GM12874 (cell line): ENCODE data around the gene WNK4.

Source experiments
- CTCF ChIP-seq: IDR thresholded peaks from 2 replicates; pipeline ENCODE4 v1.5.1; 2011; ENCODE audit warnings: low read depth, mild to moderate bottlenecking, control low read depth, low read length, moderate library complexity; ENCODE audit not compliant: insufficient read depth

WNK4 gene

GRCh38 chr17:42795465-42795864 lies 15.1 kb downstream of the WNK4 start:
- no peak for TF ChIP-seq CTCF

GRCh38 chr17:42796066-42796758 lies 15.8 kb downstream of the WNK4 start:
- no peak for TF ChIP-seq CTCF

- TF ChIP-seq CTCF, result no peak
These were observed 16.9 kb downstream of the WNK4 start for GRCh38 chr17:42797067-42798007.

DNA sequence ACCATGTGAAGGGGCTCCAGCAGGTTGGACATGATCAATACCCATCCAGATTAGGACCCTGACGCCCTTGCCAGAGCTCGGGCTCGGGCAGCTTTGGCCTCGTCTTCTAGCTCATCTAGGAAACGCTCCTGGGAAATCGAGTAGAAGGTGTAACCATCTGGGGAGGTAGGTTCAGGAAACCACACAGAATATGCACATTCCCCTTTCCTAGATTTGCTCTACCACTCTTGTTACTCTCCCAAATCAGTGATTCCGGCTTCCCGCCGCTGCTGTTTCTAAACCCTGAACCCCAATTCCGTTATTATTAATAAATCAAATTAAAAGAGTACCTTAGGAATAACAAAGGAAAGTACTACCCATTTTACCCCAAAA lies 17.6 kb downstream of the WNK4 start:
- TF ChIP-seq CTCF, result no peak

DNA sequence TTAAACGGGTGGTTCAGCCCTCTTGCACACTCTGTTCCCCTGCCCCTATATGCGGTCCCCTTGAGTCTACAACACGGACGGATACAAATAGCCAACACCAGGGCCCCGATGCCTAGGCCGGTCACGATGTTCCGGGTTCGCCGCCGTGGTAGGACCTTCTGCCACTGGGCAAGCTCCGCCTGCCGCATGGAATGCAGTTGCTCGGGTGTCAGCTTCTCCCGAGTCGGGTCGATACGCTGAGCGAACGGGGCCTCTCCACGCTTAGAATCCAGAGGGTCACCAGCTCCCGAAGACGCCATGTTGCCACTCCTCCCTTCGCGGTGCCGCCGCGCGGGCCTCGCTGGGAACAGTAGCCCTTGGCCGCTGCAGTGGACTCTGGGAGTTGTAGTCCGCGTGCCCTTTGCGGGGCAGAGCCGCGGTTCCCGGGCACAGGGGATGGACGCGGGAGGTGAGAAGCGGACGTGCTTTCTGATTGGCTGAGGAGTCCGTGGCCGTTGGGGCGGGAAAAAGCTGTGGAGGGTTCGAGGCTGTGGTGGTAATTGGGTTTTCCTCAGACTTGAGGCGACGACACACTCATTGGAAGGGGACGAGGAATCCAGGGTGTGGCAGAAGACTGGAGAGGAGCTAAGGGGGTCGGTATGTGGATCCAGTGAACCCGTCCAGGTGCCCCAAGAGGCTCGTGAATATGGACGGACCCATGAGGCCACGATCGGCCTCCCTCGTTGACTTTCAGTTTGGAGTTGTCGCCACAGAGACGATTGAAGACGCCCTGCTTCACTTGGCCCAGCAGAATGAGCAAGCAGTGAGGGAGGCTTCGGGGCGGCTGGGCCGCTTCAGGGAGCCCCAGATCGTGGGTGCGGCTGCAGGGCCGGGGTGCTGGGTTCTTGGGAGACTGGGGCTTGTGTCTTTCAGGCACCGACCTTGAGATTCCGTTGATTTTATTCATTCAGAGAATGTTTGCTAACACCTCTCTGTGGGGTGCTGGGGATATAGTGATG lies 18.3 kb downstream of the WNK4 start, which contains the start of the genes CNTD1 and COA3:
Gene CNTD1 (plus strand): TSS at position 479 of the 998 bp plus-strand sequence. CDS start 207 bp downstream, at position 686.
Gene COA3 (minus strand): TSS at position 322 of the 998 bp plus-strand sequence. CDS start 23 bp downstream, at position 299.
- TF ChIP-seq CTCF, result no peak

DNA sequence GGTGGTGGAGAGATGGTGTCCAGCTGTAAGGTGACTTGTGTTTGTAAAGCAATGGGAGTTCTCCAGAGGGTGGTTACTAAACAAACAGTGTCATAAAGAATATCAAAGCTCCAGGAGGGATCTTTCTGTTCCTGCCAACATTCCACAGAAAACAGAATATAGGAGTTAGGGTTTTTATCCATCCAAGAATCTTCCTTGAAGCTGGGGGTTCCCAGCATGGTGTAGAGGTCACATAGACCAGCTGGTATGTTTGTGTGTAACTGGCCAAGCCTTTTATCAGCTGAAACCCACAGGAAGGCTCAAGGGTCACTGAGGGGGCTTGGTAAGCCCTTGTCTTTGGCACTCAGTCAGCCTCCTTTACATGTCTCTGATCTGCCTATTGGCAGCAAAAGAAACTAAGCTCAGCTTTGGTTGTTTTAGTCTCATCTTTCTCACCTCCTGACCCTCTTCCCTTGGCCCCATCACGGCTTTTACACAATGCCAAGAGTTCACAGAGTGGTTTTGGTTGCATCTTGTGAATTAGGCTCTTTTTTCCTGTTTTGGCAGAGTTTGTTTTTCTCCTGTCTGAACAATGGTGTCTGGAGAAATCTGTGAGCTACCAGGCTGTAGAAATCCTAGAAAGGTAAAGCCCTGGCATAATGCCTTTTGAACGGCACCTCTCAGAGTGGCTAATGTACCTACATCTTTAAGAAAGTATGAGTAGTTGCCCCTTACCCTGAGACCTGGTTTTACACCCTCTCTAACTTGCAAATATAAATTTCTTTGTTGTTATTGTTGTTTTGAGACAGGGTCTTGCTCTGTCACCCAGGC lies 22.9 kb downstream of the WNK4 start:
- no peak for TF ChIP-seq CTCF
